ENCODE data around the gene APLNR. TPM values are rescaled to one million over a fixed set of nuclear protein-coding genes. Genes with fewer than 3 reads are reported as not detected.

The APLNR gene
- total RNA-seq, 2 experiments from 2014 or later, result not detected

DNA sequence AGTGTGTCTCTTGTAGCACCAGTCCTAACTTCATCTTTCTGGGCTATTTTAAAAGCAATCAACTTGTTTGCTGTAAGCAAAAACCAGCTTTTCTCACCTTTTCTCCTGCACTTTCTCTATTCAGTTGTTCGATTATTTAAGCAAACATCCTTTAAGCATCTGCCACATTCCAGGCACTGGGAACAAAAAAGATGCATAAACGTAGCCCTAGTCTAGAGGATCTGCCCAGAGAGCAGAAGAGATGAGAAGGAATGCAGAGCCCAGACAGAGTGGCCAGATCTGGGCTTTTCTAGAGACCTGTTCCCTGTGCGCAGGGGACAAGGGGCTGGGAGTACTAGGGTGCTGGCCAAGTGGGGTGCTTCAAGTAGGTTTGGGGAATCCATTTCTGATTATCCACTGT, 8.4 kb downstream of the APLNR start:
- CTCF ChIA-PET, result no interaction called here
- Histone ChIP-seq H3K4me3 (ENCODE audit: low read length) (no peak overlapping the region), H3K4me1 (ENCODE audit: insufficient read depth, low read length) (no peaks in the 10 kb centered on the region), H3K27ac (ENCODE audit: low read depth in 1 of 2, low read length in 2 of 2) (no peak overlapping the region), H3K27me3 (ENCODE audit: control insufficient read depth in 1 of 2, insufficient read depth in 2 of 2, low read length in 2 of 2) (peaks cover 16 to 28% of the 10 kb centered on the region in 2 experiments), H3K9me3 (ENCODE audit: control insufficient read depth in 1 of 2, insufficient read depth in 1 of 2, low read length in 2 of 2) (no peaks in the 10 kb centered on the region), H3K36me3 (ENCODE audit: insufficient read depth, low read length) (no peaks in the 10 kb centered on the region)
- intact Hi-C loops (cut with DNase I, micrococcal nuclease), result no loop called here
- H3K36me3 Mint-ChIP-seq (ENCODE audit: low read depth), result no peaks in the 10 kb centered on the region
- no peaks in the 10 kb centered on the region for H3K9me3 Mint-ChIP-seq
- no peak overlapping the region for H3K4me3 Mint-ChIP-seq
- H3K27ac Mint-ChIP-seq, result no peak overlapping the region
- H3K4me1 Mint-ChIP-seq (ENCODE audit: low read depth), result no peaks in the 10 kb centered on the region
- POLR2A ChIA-PET, result no interaction called here
- TF ChIP-seq, protein P1, sequence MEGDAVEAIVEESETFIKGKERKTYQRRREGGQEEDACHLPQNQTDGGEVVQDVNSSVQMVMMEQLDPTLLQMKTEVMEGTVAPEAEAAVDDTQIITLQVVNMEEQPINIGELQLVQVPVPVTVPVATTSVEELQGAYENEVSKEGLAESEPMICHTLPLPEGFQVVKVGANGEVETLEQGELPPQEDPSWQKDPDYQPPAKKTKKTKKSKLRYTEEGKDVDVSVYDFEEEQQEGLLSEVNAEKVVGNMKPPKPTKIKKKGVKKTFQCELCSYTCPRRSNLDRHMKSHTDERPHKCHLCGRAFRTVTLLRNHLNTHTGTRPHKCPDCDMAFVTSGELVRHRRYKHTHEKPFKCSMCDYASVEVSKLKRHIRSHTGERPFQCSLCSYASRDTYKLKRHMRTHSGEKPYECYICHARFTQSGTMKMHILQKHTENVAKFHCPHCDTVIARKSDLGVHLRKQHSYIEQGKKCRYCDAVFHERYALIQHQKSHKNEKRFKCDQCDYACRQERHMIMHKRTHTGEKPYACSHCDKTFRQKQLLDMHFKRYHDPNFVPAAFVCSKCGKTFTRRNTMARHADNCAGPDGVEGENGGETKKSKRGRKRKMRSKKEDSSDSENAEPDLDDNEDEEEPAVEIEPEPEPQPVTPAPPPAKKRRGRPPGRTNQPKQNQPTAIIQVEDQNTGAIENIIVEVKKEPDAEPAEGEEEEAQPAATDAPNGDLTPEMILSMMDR (IDR thresholded peaks at IDR 0.05), result no peak
- peaks cover 45% of the 10 kb centered on the region for H3K27me3 Mint-ChIP-seq
- DNase-seq (no peak), ATAC-seq (ENCODE audit: poor library complexity) (no peak)

DNA sequence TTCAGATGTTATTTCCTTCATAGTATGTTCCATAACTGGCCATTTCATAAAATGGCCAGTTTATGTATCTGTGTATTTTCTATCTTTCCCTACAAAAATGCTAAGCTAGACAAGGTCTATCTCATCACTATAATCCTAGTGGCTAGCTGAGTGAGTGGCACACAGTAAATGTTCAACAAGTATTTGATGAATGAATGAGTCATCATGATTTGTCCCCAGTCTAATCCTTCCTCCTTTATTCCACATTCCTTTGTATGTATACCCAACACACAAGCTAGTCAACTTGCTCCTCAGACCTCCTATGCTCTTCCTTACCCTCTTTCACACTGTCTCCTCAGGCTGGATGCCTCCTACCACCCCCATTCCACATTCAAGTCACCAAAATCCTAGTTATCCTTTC, 12.5 kb downstream of the APLNR start:
- TF ChIP-seq, protein P1 (IDR thresholded peaks at IDR 0.05), result no peak
- H3K36me3 ChIP-seq (ENCODE audit: insufficient read depth, low read length), result no peaks in the 10 kb centered on the region
- Mint-ChIP-seq H3K4me1 (ENCODE audit: low read depth) (no peaks in the 10 kb centered on the region), H3K27me3 (peaks cover 12% of the 10 kb centered on the region), H3K4me3 (no peak overlapping the region), H3K9me3 (no peaks in the 10 kb centered on the region), H3K36me3 (ENCODE audit: low read depth) (no peaks in the 10 kb centered on the region), H3K27ac (no peak overlapping the region)
- no peak overlapping the region for H3K27ac ChIP-seq (ENCODE audit: low read depth in 1 of 2, low read length in 2 of 2)
- ATAC-seq (ENCODE audit: poor library complexity), result no peak
- ChIA-PET POLR2A (no interaction called here), CTCF (no interaction called here)
- H3K9me3 ChIP-seq (ENCODE audit: control insufficient read depth in 1 of 2, insufficient read depth in 1 of 2, low read length in 2 of 2), result peaks cover 0 to 5% of the 10 kb centered on the region in 2 experiments
- H3K4me1 ChIP-seq (ENCODE audit: insufficient read depth, low read length), result no peaks in the 10 kb centered on the region
- DNase-seq, result no peak
- intact Hi-C loops (cut with DNase I, micrococcal nuclease), result no loop called here
- no peak overlapping the region for H3K4me3 ChIP-seq (ENCODE audit: low read length)
- peaks cover 3 to 5% of the 10 kb centered on the region in 2 experiments for H3K27me3 ChIP-seq (ENCODE audit: control insufficient read depth in 1 of 2, insufficient read depth in 2 of 2, low read length in 2 of 2)

- Histone ChIP-seq H3K9me3 (ENCODE audit: control insufficient read depth in 1 of 2, insufficient read depth in 1 of 2, low read length in 2 of 2) (peaks cover 0 to 5% of the 10 kb centered on the region in 2 experiments), H3K36me3 (ENCODE audit: insufficient read depth, low read length) (no peaks in the 10 kb centered on the region), H3K4me3 (ENCODE audit: low read length) (no peak overlapping the region), H3K4me1 (ENCODE audit: insufficient read depth, low read length) (no peaks in the 10 kb centered on the region), H3K27ac (ENCODE audit: low read depth in 1 of 2, low read length in 2 of 2) (no peak overlapping the region), H3K27me3 (ENCODE audit: control insufficient read depth in 1 of 2, insufficient read depth in 2 of 2, low read length in 2 of 2) (peaks cover 3 to 5% of the 10 kb centered on the region in 2 experiments)
- CTCF ChIA-PET, result no interaction called here
- Mint-ChIP-seq H3K4me3 (no peak overlapping the region), H3K27ac (no peak overlapping the region), H3K9me3 (no peaks in the 10 kb centered on the region), H3K36me3 (ENCODE audit: low read depth) (no peaks in the 10 kb centered on the region), H3K27me3 (peaks cover 13% of the 10 kb centered on the region), H3K4me1 (ENCODE audit: low read depth) (no peaks in the 10 kb centered on the region)
- POLR2A ChIA-PET, result no interaction called here
- no peak for DNase-seq
- ATAC-seq (ENCODE audit: poor library complexity), result no peak
- intact Hi-C loops (cut with DNase I, micrococcal nuclease), result no loop called here
- TF ChIP-seq, protein P1 (IDR thresholded peaks at IDR 0.05), result no peak
These were observed 12.9 kb downstream of the APLNR start for GRCh38 chr11:57224128-57224527.
